ENCODE measurements around the gene SZRD1. TPM values are rescaled to one million over a fixed set of nuclear protein-coding genes. Genes with fewer than 3 reads are reported as not detected.

Gene SZRD1
- total and polyA plus RNA-seq, 2 of the 8 experiments (the other 6 are each of a cell fraction or from before 2014, with no cell fraction given), result 97.8 to 108 TPM

DNA sequence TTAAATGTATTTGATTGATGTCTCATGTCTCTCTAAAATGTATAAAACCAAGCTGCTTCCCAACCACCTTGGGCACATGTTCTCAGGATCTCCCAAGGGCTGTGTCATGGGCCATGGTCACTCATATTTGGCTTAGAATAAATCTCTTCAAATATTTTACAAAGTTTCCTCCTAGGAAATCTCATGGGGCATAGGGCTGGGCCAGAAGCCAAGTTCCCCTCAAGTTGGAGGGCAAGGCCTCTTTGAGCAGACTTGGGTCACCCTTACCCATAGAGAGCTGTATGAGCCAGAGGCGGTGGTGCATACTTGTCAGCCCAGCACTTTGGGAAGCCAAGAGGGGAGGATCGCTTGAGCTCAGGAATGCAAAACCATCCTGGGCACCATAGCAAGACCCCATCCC, 12.4 kb upstream of the SZRD1 start:
- no peak for DNase-seq (ENCODE audit: low read depth in 1 of 2, low spot score in 2 of 2)
- Histone ChIP-seq H3K56ac (replicated peaks; ENCODE audit: insufficient read length, low read depth, low read length) (no peak overlapping the region), H3K4me2 (ENCODE audit: insufficient read depth in 1 of 2, low read depth in 2 of 2, low read length in 2 of 2) (no peak overlapping the region), H3K14ac (ENCODE audit: insufficient read length) (no peak overlapping the region), H3K36me3 (ENCODE audit: control insufficient read depth in 2 of 4, insufficient read depth in 4 of 4, low read length in 3 of 4) (no peaks in the 10 kb centered on the region), H2BK15ac (ENCODE audit: low read length) (no peak overlapping the region), H4K91ac (replicated peaks; ENCODE audit: insufficient read length, low read length) (no peak overlapping the region), H3K27me3 (replicated peaks in 1 of 4; ENCODE audit: control insufficient read depth in 3 of 4, extremely low read depth in 1 of 4, insufficient read depth in 3 of 4, low read length in 3 of 4) (no peaks in the 10 kb centered on the region; a peak in 1 of 7 replicates), H3K4ac (replicated peaks; ENCODE audit: insufficient read length, low read depth, low read length) (no peak overlapping the region), H2AFZ (ENCODE audit: low read length) (no peak overlapping the region), H3K23ac (ENCODE audit: insufficient read length) (no peak overlapping the region), H3K23me2 (ENCODE audit: low read depth, low read length) (peaks cover 6% of the 10 kb centered on the region), H3K4me1 (replicated peaks in 1 of 4; ENCODE audit: control insufficient read depth in 3 of 4, insufficient read depth in 4 of 4, low read length in 3 of 4) (peaks cover 2 to 4% (median 3%) of the 10 kb centered on the region in 4 experiments; a peak in 3 of 7 replicates), H3K4me3 (ENCODE audit: extremely low read depth in 1 of 4, insufficient read depth in 2 of 4, low read depth in 3 of 4, low read length in 4 of 4) (no peak overlapping the region), H2AK5ac (ENCODE audit: low read depth, low read length) (no peak overlapping the region), H2BK5ac (ENCODE audit: low read depth, low read length) (no peak overlapping the region), H4K5ac (ENCODE audit: insufficient read length, low read depth, low read length) (no peak overlapping the region), H3K9me3 (ENCODE audit: insufficient read depth in 2 of 2, low read depth in 1 of 2, low read length in 1 of 2) (no peaks in the 10 kb centered on the region), H3K79me2 (ENCODE audit: control insufficient read depth in 1 of 2, insufficient read depth in 2 of 2, low read length in 2 of 2) (peaks cover 4 to 20% of the 10 kb centered on the region in 2 experiments; a peak in 3 of 4 replicates), H3K27ac (ENCODE audit: low read depth, low read length) (no peak overlapping the region), H3K79me1 (ENCODE audit: low read depth, low read length) (peaks cover 2% of the 10 kb centered on the region), H2BK20ac (ENCODE audit: low read length) (no peak overlapping the region), H4K8ac (ENCODE audit: extremely low read depth, insufficient read depth, low read length) (no peak overlapping the region; the same call in 1 of the 2 replicates), H2BK120ac (replicated peaks; ENCODE audit: low read depth, low read length) (no peak overlapping the region), H3K18ac (ENCODE audit: extremely low read depth, low read length) (no peak overlapping the region; the same call in 1 of the 2 replicates), H4K20me1 (replicated peaks in 1 of 2; ENCODE audit: control insufficient read depth in 1 of 2, insufficient read depth in 2 of 2, low read length in 2 of 2) (peaks cover 0 to 2% of the 10 kb centered on the region in 2 experiments), H3K9ac (replicated peaks in 1 of 4; ENCODE audit: extremely low read depth in 1 of 4, low read depth in 3 of 4, low read length in 3 of 4) (no peak overlapping the region; a peak in 1 of 7 replicates), H2BK12ac (ENCODE audit: low read depth, low read length) (no peak overlapping the region)
- ChIA-PET CTCF (ENCODE audit: partially characterized antibody) (interaction anchor here (1.0 to 4.2 kb wide), 7 partner anchors 10 to 109 kb away, joined by 3 to 44 read pairs (median 4); partner anchors contain the start of gene NECAP2), POLR2A (ENCODE audit: partially characterized antibody) (interaction anchor here (1.2 to 5.4 kb wide), 3 partner anchors 9 to 143 kb away, joined by 3 to 32 read pairs (median 4); partner anchors contain the start of genes ARHGEF19 and SZRD1)
- no peak for FAIRE-seq
- TF ChIP-seq NRF1 (IDR thresholded peaks at IDR 0.05; ENCODE audit: low read depth, low read length), result no peak
- TF ChIP-seq POLR2AphosphoS5 (IDR thresholded peaks at IDR 0.05; ENCODE audit: low read depth, low read length), result no peak
- WGBS, 2 experiments (ENCODE audit: extremely low coverage in 1 of 2, insufficient coverage in 1 of 2, insufficient read length in 1 of 2, insufficient replicate concordance in 2 of 2, low coverage in 1 of 2, low lambda C conversion rate in 2 of 2, missing lambda C conversion rate in 1 of 2), result 94% methylated on average over 2 of the region's 2 CpGs; no CpG with 5 or more reads in 1 of the 2 experiments

Data from H1 (cell line).